ENCODE data around the gene HACD3.
A peak's percentile ranks its signal among the peaks of the same experiment; 100 is the strongest.
"Not testable (repeated sequence)": the region's sequence is repeated elsewhere in the genome, so short reads cannot be mapped to it uniquely, and the experiment has no call there.

Gene HACD3

GRCh38 chr15:65541231-65541820 is 11.1 kb downstream of the HACD3 start:
- no peak for TF ChIP-seq CTCF (IDR thresholded peaks at IDR 0.05; ENCODE audit: insufficient read depth, low read length, missing control alignments)
- DNase-seq (ENCODE audit: low read depth, low spot score): no peak
- CTCF ChIA-PET: interaction anchor here (1.1 kb wide), 1 partner anchor 11 kb away, joined by 3 read pairs; the partner anchor contains the start of gene HACD3
- POLR2A ChIA-PET: no interaction called here
- no peak overlapping the region for H3K4me3 ChIP-seq (ENCODE audit: low read depth, low read length)

GRCh38 chr15:65547841-65548240 is 17.6 kb downstream of the HACD3 start:
- POLR2A ChIA-PET: no interaction called here
- no peak for TF ChIP-seq CTCF (IDR thresholded peaks at IDR 0.05; ENCODE audit: insufficient read depth, low read length, missing control alignments)
- CTCF ChIA-PET: no interaction called here
- DNase-seq (ENCODE audit: low read depth, low spot score): no peak
- H3K4me3 ChIP-seq (ENCODE audit: low read depth, low read length): no peak overlapping the region

- CTCF ChIA-PET: interaction anchor here (1.2 to 1.4 kb wide), 2 partner anchors 18 to 30 kb away, joined by 3 to 6 read pairs; partner anchors contain the start of gene HACD3
- H3K4me3 ChIP-seq (ENCODE audit: low read depth, low read length); DNase-seq (ENCODE audit: low read depth, low spot score); POLR2A ChIA-PET: not testable (repeated sequence)
Observed at GRCh38 chr15:65549288-65549687, 19.0 kb downstream of the HACD3 start.

GRCh38 chr15:65550681-65551098 is 20.4 kb downstream of the HACD3 start:
- no peak overlapping the region; the same call in 1 of the 2 replicates for H3K4me3 ChIP-seq (ENCODE audit: low read depth, low read length)
- peak; percentile 16 for DNase-seq (ENCODE audit: low read depth, low spot score)
- ChIA-PET CTCF (interaction anchor here (0.6 to 1.7 kb wide), 2 partner anchors 11 to 21 kb away, joined by 3 to 4 read pairs; partner anchors contain the start of gene HACD3), POLR2A (no interaction called here)
- TF ChIP-seq CTCF (IDR thresholded peaks at IDR 0.05; ENCODE audit: insufficient read depth, low read length, missing control alignments): no peak

GRCh38 chr15:65551183-65551582 is 20.9 kb downstream of the HACD3 start:
- no peak for DNase-seq (ENCODE audit: low read depth, low spot score)
- ChIA-PET CTCF (interaction anchor here (0.6 to 1.7 kb wide), 2 partner anchors 11 to 21 kb away, joined by 3 to 4 read pairs; partner anchors contain the start of gene HACD3), POLR2A (interaction anchor here (0.7 kb wide), 1 partner anchor 299 kb away, joined by 3 read pairs; no protein-coding TSS in a partner anchor)
- no peak overlapping the region for H3K4me3 ChIP-seq (ENCODE audit: low read depth, low read length)
- TF ChIP-seq CTCF (IDR thresholded peaks at IDR 0.05; ENCODE audit: insufficient read depth, low read length, missing control alignments): no peak

- CTCF ChIA-PET; DNase-seq (ENCODE audit: low read depth, low spot score); POLR2A ChIA-PET; H3K4me3 ChIP-seq (ENCODE audit: low read depth, low read length): not testable (repeated sequence)
Observed at GRCh38 chr15:65552851-65553250, 22.6 kb downstream of the HACD3 start.

- ChIA-PET CTCF (no interaction called here), POLR2A (no interaction called here)
- TF ChIP-seq CTCF (IDR thresholded peaks at IDR 0.05; ENCODE audit: insufficient read depth, low read length, missing control alignments): no peak
- no peak overlapping the region for H3K4me3 ChIP-seq (ENCODE audit: low read depth, low read length)
- no peak for DNase-seq (ENCODE audit: low read depth, low spot score)
Observed at GRCh38 chr15:65553691-65554090, 23.4 kb downstream of the HACD3 start.
